Hepatocyte (in vitro differentiated cells): ENCODE measurements around the gene ARHGAP26.

ENCODE experiments used
- CTCF ChIP-seq: fragments of 200-600 bp; sonication (generic); IDR thresholded peaks from 2 replicates; pipeline ENCODE4 v1.5.1; 2016; ENCODE audit warnings: antibody characterized with exemption, mild to moderate bottlenecking; ENCODE audit not compliant: poor library complexity
- EZH2phosphoT487 ChIP-seq: fragments of 200-600 bp; sonication (generic); IDR thresholded peaks from one replicate; pipeline ENCODE4 v1.6.1; 2018; ENCODE audit warnings: antibody characterized with exemption, mild to moderate bottlenecking, low read depth, moderate library complexity; ENCODE audit not compliant: unreplicated experiment, severe bottlenecking

GRCh38 chr5:143121135-143121475, 350.9 kb downstream of the ARHGAP26 start:
- TF ChIP-seq CTCF: no peak
- no peak for TF ChIP-seq EZH2phosphoT487
